Iris pigment epithelial cell (primary cell): Measurements from ENCODE around the gene CEP250.
"Not testable (repeated sequence)": the region's sequence is repeated elsewhere in the genome, so short reads cannot be mapped to it uniquely, and the experiment has no call there.

Experiments
- DNase-seq: peaks from one replicate; pipeline ENCODE4 v3.0.0-alpha.2; 2011; ENCODE audit warnings: low read depth

CEP250 gene

DNA sequence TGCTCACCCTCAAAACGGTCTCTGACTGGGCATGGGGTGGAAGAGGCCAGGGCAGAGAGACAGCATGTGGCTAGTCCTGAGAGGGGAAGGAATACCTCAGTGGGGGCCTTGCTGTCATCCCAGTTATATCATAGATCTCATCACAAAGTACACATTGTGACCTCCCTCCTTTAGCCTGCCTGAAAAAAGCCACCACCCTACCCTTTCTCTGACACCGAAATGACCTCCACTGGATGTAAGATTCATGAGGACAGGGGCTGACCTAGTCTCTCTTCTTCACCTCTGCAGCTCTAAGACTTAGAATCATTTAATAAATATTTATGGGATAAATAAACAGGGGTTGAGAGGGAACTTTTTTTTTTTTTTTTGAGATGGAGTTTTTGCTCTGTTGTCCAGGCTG, 74.2 kb downstream of the CEP250 start, which contains the start of gene C20orf173:
TSS of gene C20orf173 (minus strand) at position 101 of the 400 bp plus-strand sequence. CDS start 279 bp downstream, outside the sequence.
- no peak for DNase-seq

DNA sequence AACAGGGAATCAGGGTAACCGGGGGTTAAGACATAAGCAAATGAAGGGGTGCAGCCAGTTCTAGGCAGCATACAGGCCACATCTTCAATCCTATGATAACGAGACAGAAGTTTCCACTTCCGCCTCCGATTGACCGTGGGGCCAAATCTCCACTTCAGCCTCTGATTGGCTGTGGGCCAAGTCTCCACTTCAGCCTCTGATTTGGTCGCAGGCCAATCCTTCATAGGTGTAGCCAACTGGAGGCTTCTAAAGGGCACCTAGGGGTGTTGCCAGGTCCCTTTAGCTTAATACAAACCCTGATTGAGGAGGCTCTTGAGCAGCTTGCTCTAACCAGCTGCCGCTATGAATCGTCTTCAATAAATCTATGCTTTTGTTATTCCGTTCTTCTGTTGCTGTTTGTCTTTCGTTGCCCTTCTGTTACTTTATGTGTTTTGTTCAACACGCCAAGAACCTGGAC, 84.4 kb downstream of the CEP250 start:
- DNase-seq: peak; percentile 26

DNA sequence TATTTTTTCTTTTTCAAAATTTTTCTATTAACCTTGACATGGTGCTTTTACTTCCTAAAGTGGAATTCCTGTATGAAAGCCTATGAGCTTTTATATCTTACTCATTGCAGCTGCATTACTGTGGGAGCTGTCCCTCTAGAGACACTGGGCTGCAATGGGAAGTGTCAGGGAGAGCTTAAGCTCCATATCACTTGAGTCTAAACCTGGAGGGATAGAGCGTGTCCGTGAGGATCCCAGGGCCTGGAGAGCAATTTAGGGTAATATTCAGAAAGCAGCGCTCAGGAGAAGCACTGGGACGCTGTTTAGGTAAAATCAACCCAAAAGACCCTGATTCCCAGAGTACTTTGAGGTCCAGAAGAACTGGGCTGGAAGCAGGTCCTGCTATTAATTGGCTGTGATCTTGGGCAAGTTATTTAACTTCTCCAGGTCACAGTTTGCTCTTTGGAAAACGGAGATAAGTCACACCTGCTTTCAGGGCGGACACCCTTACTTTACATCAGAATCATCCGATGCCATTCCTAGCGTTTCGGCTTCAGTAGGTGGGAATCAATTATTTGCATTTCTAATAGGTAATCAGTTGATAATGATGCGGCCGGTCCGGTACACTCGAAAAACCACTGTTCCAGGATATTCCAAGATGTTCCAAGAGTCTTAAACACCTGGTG, 85.9 kb downstream of the CEP250 start:
- DNase-seq: no peak

DNA sequence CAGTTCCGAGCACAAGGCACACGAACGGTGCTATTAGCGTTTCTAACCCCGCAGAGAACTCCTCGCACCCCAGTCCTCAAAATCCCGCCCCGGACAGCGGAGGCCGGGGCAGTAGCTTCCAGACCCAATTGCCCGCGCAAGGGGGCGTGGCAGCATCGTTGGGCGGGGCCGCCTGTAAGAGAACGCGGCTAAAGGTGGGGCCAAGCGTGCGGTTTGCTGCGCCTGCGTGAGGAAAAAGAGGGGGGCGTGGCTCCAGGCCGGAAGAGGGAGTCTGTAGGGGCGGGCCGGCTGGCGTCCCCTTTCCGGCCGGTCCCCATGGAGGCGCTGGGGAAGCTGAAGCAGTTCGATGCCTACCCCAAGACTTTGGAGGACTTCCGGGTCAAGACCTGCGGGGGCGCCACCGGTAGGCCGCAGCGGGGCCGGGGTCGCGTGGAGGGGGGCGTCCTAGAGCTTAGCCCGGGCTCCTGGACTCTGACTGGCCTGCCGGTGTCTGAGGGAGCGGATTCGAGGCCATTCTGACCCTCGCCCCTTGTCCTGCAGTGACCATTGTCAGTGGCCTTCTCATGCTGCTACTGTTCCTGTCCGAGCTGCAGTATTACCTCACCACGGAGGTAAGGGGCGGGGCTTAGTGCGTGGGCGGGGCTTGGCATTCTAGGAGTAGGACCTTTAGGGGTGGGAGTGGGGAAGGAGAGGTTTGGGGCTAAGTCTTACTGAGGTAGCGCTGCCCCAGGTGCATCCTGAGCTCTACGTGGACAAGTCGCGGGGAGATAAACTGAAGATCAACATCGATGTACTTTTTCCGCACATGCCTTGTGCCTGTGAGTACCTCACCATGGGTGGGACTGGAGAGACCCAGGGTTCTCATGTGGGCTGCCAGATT, 86.6 kb downstream of the CEP250 start, which contains the start of gene ERGIC3:
TSS of gene ERGIC3 (plus strand) at position 296 of the 880 bp plus-strand sequence. CDS start at position 316, 20 bp downstream.
- peak; percentile 93 for DNase-seq

DNA sequence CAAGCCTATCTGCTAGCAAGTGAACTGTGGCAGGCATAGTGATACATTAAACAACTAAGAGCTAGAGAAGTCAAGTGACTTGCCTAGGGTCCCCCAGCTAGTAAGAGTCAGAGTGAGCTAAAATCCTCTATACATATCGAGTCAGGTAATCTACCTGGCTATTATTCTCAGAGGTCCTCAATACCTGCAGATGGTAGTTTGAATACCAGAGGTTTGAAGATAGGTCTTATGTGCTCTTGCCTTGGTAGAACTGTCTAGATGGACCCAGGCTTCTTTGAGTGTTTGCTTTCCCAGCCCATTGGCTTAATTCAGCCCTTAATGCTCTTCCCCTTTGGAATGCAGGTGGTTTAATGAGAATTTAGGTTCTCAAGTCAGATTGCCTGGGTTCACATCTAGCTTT, 87.6 kb downstream of the CEP250 start:
- no peak for DNase-seq

DNA sequence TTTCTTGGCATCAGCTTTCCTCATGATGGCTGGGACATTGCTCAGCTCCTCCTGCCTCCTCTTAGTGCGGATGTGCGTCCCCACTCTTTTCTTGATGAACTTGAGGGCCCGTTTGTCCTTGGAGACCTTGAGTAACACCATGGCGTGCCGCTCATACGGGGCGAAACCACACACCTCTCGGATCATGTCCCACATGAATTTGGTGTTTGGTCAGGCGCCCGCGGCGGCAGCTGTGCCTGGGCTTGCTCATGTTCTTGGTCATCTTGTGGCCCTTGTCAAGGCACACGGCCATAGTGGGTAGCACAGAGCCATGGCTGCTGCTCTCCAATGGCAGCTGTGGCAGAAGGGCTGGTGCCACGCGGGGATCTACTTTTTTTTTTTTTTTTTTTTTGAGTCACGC, 89.0 kb downstream of the CEP250 start:
- DNase-seq: no peak

DNA sequence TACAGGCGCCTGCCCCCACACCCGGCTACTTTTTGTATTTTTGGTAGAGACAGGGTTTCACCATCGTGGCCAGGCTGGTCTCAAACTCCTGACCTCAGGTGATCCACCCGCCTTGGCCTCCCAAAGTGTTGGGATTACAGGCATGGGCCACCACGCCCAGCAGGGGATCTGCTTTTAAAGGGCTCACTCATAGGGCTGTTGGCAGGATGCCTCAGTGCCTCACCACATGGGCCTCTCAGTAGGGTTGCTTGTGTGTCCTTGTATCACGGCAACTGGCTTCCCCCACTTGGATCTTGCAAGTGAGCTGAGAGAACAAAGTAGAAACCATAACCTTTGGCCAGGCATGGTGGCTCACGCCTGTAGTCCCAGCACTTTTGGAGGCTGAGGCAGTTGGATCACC, 89.5 kb downstream of the CEP250 start:
- peak; percentile 49 for DNase-seq

DNA sequence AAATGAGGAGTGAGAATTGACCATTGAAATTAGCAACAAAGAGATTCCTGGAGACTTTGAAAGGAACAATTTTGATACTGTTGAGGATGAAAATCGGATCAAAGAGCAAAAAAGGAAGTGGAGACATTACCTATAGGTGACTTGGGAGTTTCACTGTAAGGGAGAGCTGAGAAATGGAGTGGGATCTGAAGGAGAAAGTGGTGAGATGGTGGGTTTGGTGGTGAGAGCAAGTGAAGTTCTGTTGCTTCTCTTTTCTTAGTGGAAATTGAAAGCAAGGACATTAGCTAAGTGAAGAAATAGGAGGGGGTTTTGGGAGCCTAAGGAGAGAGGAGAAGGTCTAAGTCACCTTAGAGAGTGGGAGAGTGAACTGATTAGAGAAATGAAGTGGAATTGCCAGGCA, 90.7 kb downstream of the CEP250 start:
- DNase-seq: no peak

DNA sequence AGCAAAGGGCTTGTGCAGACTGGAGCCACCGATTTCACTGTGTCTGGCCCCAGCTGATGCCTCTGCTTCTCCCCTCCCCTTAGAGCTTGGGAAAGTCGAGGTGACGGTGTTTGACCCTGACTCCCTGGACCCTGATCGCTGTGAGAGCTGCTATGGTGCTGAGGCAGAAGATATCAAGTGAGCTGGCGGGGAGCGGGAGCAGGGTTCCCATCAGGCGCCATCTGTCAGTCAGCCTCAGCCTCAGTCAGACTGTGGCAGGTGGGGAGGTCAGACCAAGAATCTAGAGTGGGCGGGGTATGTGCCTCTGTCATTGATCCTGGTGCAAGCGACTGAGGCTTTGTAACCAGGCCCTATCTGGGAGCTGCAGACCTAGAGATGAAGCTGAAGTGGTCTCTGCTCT, 91.9 kb downstream of the CEP250 start:
- no peak for DNase-seq

DNA sequence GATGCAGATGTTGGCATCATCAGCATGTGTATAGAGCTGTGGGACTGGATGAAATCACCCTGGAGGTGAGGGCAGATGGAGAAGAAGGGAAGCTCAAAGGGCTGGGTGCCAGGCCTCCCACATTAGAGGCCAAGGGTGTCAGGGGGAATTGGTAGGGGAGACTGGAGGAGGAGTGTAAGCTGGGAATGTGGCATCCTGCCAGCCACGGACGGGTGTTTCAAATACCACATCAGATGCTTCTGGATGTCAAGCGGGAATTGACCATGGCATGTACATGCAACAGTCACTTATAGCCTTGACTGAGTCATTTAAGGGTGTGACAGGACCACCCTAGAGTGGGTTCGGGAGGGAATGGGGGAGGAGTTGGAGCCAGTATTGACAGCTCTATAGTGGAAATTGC, 96.1 kb downstream of the CEP250 start:
- DNase-seq: no peak

DNA sequence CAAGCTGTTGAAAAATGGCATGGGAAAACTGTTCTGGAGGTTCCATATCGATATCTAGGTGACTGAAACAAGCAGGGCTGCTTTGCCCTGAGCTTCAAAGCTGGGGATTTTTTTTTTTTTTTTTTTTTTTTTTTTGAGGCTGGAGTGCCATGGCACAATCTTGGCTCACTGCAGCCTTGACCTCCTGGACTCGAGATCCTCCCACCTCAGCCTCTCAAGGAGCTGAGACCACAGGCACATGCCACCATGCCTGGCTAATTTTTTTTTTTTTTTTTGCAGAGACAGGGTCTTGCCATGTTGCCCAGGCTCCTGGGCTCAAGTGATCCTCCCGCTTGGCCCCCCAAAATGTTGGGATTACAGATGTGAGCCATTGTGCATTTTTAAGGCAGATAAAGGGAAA, 97.5 kb downstream of the CEP250 start:
- DNase-seq: no peak

DNA sequence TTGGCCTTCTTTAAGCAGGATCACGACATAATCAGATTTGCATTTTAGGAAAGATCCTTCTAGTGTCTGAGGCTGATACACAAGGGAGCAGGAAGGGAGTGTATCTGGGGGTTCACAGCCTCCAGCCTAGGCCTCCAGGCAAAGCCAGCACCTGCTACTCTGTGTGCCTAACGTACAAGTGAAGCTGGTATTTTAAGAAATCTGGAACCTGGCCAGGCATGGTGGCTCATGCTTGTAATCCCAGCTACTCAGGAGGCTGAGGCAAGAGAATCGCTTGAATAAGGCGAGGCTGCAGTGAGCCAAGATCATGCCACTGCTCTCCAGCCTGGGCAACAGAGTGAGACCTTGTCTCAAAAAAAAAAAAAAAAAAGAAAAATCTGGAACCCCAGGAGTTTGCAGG, 100.1 kb downstream of the CEP250 start:
- DNase-seq: not testable (repeated sequence)

DNA sequence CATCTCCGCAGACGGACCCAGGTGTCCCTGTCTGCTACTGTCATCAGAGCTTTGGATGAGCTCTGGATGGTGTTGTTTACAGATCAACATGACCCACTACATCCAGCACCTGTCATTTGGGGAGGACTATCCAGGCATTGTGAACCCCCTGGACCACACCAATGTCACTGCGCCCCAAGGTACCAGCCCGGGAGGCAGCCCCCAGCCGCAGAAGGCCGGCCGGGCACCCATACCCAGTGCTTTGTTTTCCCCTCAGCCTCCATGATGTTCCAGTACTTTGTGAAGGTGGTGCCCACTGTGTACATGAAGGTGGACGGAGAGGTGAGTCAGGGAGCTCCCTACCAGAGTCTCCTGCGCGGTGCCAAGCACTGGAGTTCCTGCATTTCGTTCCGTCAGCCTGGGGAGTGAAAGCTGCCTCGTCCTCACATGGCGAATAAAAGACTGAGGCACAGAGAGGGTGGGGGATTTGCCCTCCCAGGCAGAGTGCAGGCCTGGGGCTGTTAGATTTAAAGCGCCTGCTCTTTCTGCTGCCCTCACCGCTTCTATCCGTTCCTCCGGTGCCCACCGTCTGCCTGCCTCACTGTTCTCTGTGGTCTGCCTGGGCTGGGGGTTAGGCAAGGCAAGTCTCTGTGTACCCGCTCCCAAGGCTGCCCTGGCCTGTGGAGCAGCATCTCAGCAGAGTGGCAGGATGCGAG, 100.7 kb downstream of the CEP250 start:
- DNase-seq: no peak

DNA sequence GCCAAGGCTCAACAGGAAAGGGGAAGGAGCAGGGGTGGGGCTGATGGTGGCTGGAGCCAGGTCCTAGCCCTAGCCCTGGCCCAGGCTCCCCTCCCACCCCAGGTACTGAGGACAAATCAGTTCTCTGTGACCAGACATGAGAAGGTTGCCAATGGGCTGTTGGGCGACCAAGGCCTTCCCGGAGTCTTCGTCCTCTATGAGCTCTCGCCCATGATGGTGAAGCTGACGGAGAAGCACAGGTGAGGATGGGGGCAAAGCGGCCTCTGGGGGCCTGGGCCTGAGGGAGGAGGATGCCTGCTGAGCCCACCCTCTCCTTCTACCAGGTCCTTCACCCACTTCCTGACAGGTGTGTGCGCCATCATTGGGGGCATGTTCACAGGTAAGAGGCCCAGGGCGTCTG, 101.5 kb downstream of the CEP250 start:
- DNase-seq: no peak

DNA sequence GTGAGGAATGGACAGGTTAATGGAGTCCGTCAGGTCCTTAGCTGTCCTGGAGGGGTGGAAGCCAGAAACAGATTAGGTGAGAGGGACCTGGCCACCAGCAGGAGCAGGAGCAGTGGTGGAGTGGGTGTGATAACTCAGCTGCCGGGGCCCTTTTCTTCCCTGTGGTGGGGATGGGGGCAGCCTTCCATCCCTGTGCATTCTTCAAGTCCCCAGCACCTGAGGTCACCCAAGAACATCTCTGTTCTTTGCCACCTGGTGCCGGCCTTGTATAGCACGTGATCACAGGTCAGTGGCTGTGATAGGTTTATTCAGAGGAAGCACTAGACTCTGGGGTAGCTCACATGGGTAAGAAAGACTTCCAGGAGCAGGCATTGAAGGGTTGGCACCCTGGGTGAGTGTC, 103.1 kb downstream of the CEP250 start:
- DNase-seq: no peak

DNA sequence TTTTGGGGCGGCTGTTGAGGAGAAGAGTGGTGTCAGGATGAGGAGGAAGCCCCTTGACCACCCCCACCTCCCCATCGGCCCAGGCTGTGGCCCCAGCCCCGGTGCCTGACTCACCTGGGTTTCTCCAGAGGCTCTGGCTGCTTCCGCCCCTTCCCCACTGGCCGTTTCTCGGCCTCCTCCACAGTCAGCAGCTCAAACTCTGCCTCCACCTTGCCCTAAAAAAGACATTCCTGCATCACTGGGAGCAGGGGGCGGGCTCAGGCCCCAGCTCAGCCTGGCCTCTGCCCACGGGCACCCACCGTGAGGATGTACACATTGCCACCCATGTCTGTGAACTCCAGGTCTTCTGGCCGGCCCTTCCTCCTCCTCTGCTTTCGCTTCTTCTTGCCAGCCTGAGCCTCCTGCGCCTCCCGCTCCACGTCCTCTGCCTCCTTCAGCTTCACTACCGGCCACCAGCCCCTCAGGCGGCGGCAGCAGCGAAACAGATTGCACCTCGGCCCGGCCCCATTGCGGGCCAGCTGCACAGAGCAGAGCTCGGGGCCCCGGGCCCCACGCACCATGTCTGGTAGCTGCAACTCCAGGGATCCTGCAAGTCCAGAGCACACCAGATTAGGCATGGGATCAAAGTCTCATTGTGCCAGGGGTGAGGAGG, 103.8 kb downstream of the CEP250 start:
- no peak for DNase-seq

DNA sequence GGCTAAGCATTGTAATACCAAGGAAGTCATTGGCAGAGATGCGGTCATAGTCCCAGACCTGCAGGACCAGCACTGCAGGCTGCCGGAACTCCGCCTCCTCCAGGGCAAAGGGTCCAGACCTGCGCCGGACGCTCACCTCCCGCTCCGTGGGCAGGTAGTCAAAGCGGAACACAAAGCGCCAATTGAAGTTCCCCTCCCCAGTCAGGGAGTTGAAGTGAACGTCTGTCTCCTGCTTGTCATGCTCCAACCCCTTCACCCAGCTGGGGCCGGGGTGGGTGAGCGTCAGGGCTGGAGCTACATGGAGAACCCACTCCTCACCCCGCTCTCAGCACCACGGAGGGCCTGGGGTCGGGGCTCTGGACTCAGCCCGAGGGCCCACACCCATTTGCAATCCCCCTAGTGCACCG, 104.7 kb downstream of the CEP250 start:
- no peak for DNase-seq

DNA sequence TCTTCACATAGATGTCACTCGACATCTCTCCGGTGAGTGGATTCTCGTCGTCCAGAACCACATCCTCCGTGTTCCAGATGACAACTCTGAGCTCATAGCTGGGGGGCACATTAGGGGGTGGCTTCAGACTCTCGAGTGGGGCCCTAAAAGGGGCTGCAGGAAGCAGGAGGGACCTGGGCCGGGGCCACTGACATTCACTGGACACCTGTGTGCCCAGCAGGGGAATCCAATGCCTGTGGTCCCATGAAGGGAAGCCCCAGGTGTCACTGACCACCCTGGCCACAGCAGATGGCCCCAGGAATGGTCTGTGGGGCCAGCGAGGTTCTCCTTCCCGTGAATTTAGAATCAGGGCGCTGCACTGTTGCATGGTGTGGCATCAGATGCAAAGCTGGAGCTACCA, 105.1 kb downstream of the CEP250 start:
- no peak for DNase-seq

DNA sequence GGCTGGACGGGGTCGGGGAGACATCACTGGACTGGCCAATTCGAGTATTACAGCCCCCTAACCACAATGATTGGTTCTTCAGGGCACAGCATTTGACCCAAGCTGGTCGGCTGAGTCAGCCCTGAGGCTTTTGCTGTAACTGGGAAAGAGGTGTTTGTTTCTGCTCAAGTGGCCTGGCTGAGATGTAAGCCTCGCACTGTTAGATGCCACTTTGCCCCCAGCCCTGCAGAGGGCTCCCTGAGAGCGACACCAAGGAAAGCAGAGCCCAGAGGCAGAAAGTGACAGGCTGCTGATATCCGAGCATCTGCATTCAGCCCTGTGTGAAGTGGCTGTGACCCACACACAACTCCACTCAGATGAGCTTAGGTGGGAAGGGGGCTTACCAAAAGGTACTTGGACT, 105.9 kb downstream of the CEP250 start:
- DNase-seq: peak; percentile 59

DNA sequence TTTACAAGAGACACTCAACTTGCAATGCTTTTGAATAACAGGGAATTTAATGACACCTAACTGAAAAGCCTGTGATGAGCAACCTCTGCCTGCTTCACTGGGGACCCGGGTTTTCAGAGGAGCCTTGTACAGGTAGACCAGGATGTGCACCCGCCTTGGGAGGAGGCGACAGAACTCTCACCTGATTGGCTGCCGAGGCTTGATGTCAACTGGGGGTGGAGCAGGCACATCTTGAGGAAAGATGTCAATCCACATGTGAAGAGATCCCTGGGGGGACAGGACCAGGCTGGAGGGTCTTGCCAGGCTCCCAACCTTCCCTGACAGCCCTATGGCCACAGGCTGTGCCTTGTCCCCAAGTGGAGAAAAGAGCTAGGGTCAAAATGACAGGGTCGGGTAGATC, 106.3 kb downstream of the CEP250 start:
- no peak for DNase-seq

DNA sequence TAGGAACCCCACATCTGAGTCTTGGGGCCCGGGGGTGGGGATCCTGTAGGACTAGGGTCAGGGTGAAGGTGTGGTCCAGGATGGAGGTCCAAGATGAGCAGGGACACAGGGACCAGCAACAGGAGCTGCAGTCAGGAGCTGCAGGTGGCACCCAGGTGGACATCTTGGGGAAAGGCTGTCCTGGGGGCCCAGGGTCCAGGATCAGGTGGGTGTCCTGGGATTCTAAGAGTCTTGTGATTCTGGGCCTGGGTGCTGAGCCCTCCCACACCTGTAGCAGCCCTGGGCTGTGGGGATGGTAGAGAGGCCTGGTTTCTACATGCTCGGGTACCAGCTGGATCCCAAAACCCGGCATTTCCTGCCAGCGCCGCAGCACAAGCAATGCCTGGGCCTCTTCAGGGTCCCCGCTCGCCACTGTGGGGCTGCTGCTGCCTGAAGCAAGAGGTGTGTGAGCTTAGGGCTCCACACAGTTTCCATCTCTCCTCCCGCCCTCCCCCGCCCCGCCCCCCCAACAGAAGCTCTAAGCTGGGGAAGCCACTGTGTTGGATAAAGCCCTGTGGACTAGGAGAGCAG, 107.2 kb downstream of the CEP250 start:
- no peak for DNase-seq

DNA sequence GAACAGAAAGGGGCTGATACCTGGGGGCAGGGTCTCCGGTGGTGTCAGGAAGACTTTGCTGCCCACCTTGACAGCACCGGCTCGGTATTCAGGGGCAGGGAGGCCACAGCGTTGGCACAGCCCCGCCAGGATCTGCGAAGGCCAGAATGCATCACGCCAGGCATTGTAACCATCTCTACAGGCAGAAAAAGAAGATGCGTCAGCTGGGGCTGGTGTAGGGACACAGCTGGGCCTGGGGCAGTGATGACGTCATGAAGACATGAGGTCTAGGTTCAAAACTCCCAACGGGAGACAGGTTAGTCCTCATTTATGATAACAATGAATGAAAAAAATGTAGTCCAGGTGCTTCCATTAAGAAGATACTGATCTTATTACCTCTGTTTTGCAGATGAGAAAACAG, 108.4 kb downstream of the CEP250 start:
- DNase-seq: no peak
